Sigmoid colon (tissue), 7 donors: Measurements from ENCODE around the gene RPGRIP1L. TPM values are rescaled to one million over a fixed set of nuclear protein-coding genes. Genes with fewer than 3 reads are reported as not detected.

Experiments
- DNase-seq: peaks from one replicate; pipeline ENCODE4 v3.0.0-alpha.2; 2019
- H3K27ac ChIP-seq, 4 donors: fragments of 200-600 bp; sonication (generic); one replicate each; pipeline ENCODE4 v1.5.1; 2016 to 2019; ENCODE audit warnings: mild to moderate bottlenecking in 1 of 4
- H3K27me3 ChIP-seq, 3 donors: fragments of 200-600 bp; sonication (generic); one replicate each; pipeline ENCODE4 v1.5.1; 2019; ENCODE audit warnings: mild to moderate bottlenecking in 1 of 3
- H3K36me3 ChIP-seq, 4 donors: fragments of 200-600 bp; sonication (generic); one replicate each; pipeline ENCODE4 v1.5.1; 2016 to 2019
- H3K4me1 ChIP-seq, 4 donors: fragments of 200-600 bp; sonication (generic); one replicate each; pipeline ENCODE4 v1.5.1; 2017 to 2019
- H3K4me3 ChIP-seq, 4 donors: fragments of 200-600 bp; sonication (generic); one replicate each; pipeline ENCODE4 v1.5.1; 2017 to 2019; ENCODE audit warnings: mild to moderate bottlenecking in 2 of 4, moderate library complexity in 1 of 4
- H3K9me3 ChIP-seq, 4 donors: fragments of 200-600 bp in 3 of 4; sonication (generic) in 3 of 4; one replicate each; pipeline versions ENCODE4 v1.5.1 to v1.6.1; 2013 to 2019
- CTCF ChIP-seq, 4 experiments: fragments of 450-650 bp in 3 of 4; fragments of 200-600 bp in 1 of 4; IDR thresholded peaks; one replicate each; pipeline ENCODE4 v1.5.1; 2016 to 2019; ENCODE audit warnings: antibody characterized with exemption in 4 of 4, mild to moderate bottlenecking in 3 of 4, moderate library complexity in 2 of 4
- EP300 ChIP-seq, 4 donors: sonication (generic); formaldehyde crosslinking; IDR thresholded peaks; one replicate each; pipeline ENCODE4 v1.6.1; 2017; ENCODE audit warnings: antibody characterized with exemption in 4 of 4
- POLR2A ChIP-seq, 2 donors: fragments of 450-650 bp; IDR thresholded peaks; one replicate each; pipeline ENCODE4 v1.6.1; 2016; ENCODE audit warnings: antibody characterized with exemption in 2 of 2, mild to moderate bottlenecking in 2 of 2, moderate library complexity in 2 of 2
- POLR2AphosphoS5 ChIP-seq, 4 donors: sonication (generic); formaldehyde crosslinking; IDR thresholded peaks; one replicate each; pipeline ENCODE4 v1.6.1; 2017; ENCODE audit warnings: antibody characterized with exemption in 4 of 4
- WGBS, 2 donors: extraction: QIAGEN DNeasy Blood & Tissue Kit; methylation state at CpG; one replicate each; pipeline ENCODE4 v1.1.7; 2013; 5-methylcytosine and 5-hydroxymethylcytosine counted together
- intact Hi-C: fragments of 100-400 bp; cut with DNase I; formaldehyde crosslinking; loops from one replicate; pipeline ENCODE4 v1.15.1; 2023
- polyA plus RNA-seq, 3 donors: library from polyadenylated mRNA; stranded (reverse); fragments of 200-250 nt; gene quantifications; one replicate each; pipeline ENCODE4 v1.2.3, GENCODE V29; 2013
- total RNA-seq, 4 donors: library from RNA; depleted of rRNA; stranded (reverse); fragments of >200 nt; gene quantifications; one replicate each; pipeline ENCODE4 v1.1.0, GENCODE V29; 2016
- donor health status: healthy with polysubstance abuse.
- donor health status: Bipolar disorder and iron deficiency.
- donor health status: healthy.

RPGRIP1L gene
- total and polyA plus RNA-seq, 7 donors = 0.46 to 5.8 (median 3.6) TPM

DNA sequence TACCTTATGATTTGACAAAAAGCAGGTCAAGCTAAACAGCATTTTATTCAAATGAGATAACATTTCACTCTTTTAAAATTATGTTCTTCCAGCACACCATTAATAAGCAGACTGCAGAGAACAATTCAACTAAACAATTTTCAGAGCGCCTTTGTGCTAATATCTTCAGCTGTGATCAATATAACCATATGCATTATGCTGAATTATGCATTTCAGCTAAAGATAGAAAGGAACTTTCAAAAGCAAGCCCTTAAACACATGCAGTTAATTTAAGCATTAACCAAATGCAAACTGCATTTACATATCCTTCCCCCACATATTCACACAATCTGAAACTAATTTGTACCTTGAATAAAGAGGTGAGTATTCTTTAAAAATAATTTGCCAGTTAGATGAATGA is 41.6 kb downstream of the RPGRIP1L start:
- H3K4me3 ChIP-seq = no peak overlapping the region
- H3K36me3 ChIP-seq = no peaks in the 10 kb centered on the region
- H3K4me1 ChIP-seq = no peaks in the 10 kb centered on the region
- no peak for DNase-seq
- intact Hi-C loops = no loop called here
- H3K27ac ChIP-seq = no peak overlapping the region
- 94 to 100% methylated on average over 1 of the region's 1 CpG for WGBS, 2 donors
- H3K9me3 ChIP-seq = no peaks in the 10 kb centered on the region
- no peak for TF ChIP-seq POLR2A (IDR thresholded peaks at IDR 0.05)
- no peak for TF ChIP-seq CTCF (IDR thresholded peaks at IDR 0.05)
- TF ChIP-seq EP300 (IDR thresholded peaks at IDR 0.05) = no peak
- no peak for TF ChIP-seq POLR2AphosphoS5 (IDR thresholded peaks at IDR 0.05)
- no peaks in the 10 kb centered on the region for H3K27me3 ChIP-seq

DNA sequence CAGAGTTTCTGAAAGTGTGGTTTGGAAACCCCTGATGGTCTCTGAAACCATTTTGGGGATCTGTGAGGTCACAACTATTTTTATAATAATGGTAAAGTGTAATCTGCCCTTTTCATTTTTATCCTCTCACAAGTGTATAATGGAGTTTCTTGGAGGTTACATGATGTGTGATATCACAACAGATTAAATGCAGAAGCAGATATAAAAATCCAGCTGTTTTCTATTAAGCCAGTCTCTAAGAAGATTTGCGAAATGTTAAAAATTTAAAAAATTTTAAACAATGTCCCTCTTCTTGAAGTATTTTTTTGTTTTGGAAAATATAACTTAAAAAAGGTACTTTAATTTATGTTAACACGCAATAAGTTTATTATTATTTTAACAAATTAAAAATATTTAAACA is 48.7 kb downstream of the RPGRIP1L start:
- intact Hi-C loops = no loop called here
- Histone ChIP-seq H3K27ac (no peak overlapping the region), H3K27me3 (no peaks in the 10 kb centered on the region), H3K4me3 (no peak overlapping the region), H3K4me1 (no peaks in the 10 kb centered on the region), H3K9me3 (no peaks in the 10 kb centered on the region), H3K36me3 (peaks cover 0 to 24% (median 5%) of the 10 kb centered on the region in 4 donors)
- TF ChIP-seq POLR2A (IDR thresholded peaks at IDR 0.05) = no peak
- TF ChIP-seq EP300 (IDR thresholded peaks at IDR 0.05) = no peak
- TF ChIP-seq CTCF (IDR thresholded peaks at IDR 0.05) = no peak
- no peak for TF ChIP-seq POLR2AphosphoS5 (IDR thresholded peaks at IDR 0.05)
- DNase-seq = no peak
- 96 to 99% methylated on average over 2 of the region's 2 CpGs for WGBS, 2 donors

GRCh38 chr16:53651357-53651756 is 52.3 kb downstream of the RPGRIP1L start:
- Histone ChIP-seq H3K27me3 (no peaks in the 10 kb centered on the region), H3K27ac (no peak overlapping the region), H3K4me3 (no peak overlapping the region), H3K9me3 (no peaks in the 10 kb centered on the region), H3K36me3 (peaks cover 0 to 29% (median 5%) of the 10 kb centered on the region in 4 donors), H3K4me1 (no peaks in the 10 kb centered on the region)
- DNase-seq = no peak
- intact Hi-C loops = no loop called here
- 87 to 95% methylated on average over 2 of the region's 2 CpGs for WGBS, 2 donors
- TF ChIP-seq CTCF (IDR thresholded peaks at IDR 0.05) = no peak
- no peak for TF ChIP-seq EP300 (IDR thresholded peaks at IDR 0.05)
- TF ChIP-seq POLR2AphosphoS5 (IDR thresholded peaks at IDR 0.05) = no peak
- TF ChIP-seq POLR2A (IDR thresholded peaks at IDR 0.05) = no peak

GRCh38 chr16:53646506-53646905 is 57.2 kb downstream of the RPGRIP1L start:
- Histone ChIP-seq H3K4me1 (no peaks in the 10 kb centered on the region), H3K36me3 (peaks cover 0 to 20% (median 0%) of the 10 kb centered on the region in 4 donors), H3K27me3 (no peaks in the 10 kb centered on the region), H3K4me3 (no peak overlapping the region), H3K9me3 (peaks cover 0 to 5% (median 2%) of the 10 kb centered on the region in 4 donors), H3K27ac (no peak overlapping the region)
- 92 to 93% methylated on average over 3 of the region's 3 CpGs for WGBS, 2 donors
- intact Hi-C loops = no loop called here
- no peak for DNase-seq
- no peak for TF ChIP-seq CTCF (IDR thresholded peaks at IDR 0.05)
- no peak for TF ChIP-seq POLR2AphosphoS5 (IDR thresholded peaks at IDR 0.05)

GRCh38 chr16:53643474-53643873 is 60.2 kb downstream of the RPGRIP1L start:
- 89 to 92% methylated on average over 1 of the region's 1 CpG for WGBS, 2 donors
- no peak for DNase-seq
- Histone ChIP-seq H3K9me3 (peaks cover 0 to 5% (median 2%) of the 10 kb centered on the region in 4 donors), H3K27me3 (no peaks in the 10 kb centered on the region), H3K4me1 (no peaks in the 10 kb centered on the region), H3K27ac (no peak overlapping the region), H3K4me3 (no peak overlapping the region), H3K36me3 (peaks cover 0 to 34% (median 0%) of the 10 kb centered on the region in 4 donors)
- TF ChIP-seq POLR2A (IDR thresholded peaks at IDR 0.05) = no peak
- no peak for TF ChIP-seq POLR2AphosphoS5 (IDR thresholded peaks at IDR 0.05)
- no peak for TF ChIP-seq CTCF (IDR thresholded peaks at IDR 0.05)
- TF ChIP-seq EP300 (IDR thresholded peaks at IDR 0.05) = no peak
- intact Hi-C loops = no loop called here
